Large intestine (tissue), 3 donors: Measurements from ENCODE around the gene RNASE8. TPM values are rescaled to one million over a fixed set of nuclear protein-coding genes. Genes with fewer than 3 reads are reported as not detected.
A peak's percentile ranks its signal among the peaks of the same experiment; 100 is the strongest.

ENCODE experiments used
- DNase-seq, 2 donors: peaks; one replicate each; pipeline versions ENCODE4 v3.0.0 to v3.0.0-alpha.2; 2013
- H3K27ac ChIP-seq: one replicate; pipeline ENCODE4 v1.5.1; 2013; ENCODE audit warnings: low read length
- H3K27me3 ChIP-seq: 2 replicates; pipeline ENCODE4 v1.6.1; 2013; ENCODE audit warnings: low read length; ENCODE audit not compliant: control insufficient read depth, insufficient read depth
- H3K36me3 ChIP-seq: 2 replicates; pipeline ENCODE4 v1.6.1; 2013; ENCODE audit warnings: low read length; ENCODE audit not compliant: control insufficient read depth, insufficient read depth
- H3K4me1 ChIP-seq: one replicate; pipeline ENCODE4 v1.6.1; 2013; ENCODE audit warnings: low read length; ENCODE audit not compliant: control insufficient read depth, insufficient read depth
- H3K4me3 ChIP-seq: one replicate; pipeline ENCODE4 v1.5.1; 2013; ENCODE audit warnings: low read length
- H3K9me3 ChIP-seq: one replicate; pipeline ENCODE4 v1.6.1; 2013; ENCODE audit warnings: mild to moderate bottlenecking, low read depth, low read length, moderate library complexity; ENCODE audit not compliant: control insufficient read depth
- WGBS: methylation state at CpG from one replicate; pipeline ENCODE4 v1.1.5; 2013; ENCODE audit warnings: low lambda C conversion rate; ENCODE audit not compliant: insufficient coverage; 5-methylcytosine and 5-hydroxymethylcytosine counted together
- polyA plus RNA-seq: library from polyadenylated mRNA; unstranded; fragments of 120-200 nt; gene quantifications from one replicate; pipeline ENCODE4 v1.2.1, GENCODE V29; 2013

RNASE8 gene
- polyA plus RNA-seq, 1 donor: not detected

DNA sequence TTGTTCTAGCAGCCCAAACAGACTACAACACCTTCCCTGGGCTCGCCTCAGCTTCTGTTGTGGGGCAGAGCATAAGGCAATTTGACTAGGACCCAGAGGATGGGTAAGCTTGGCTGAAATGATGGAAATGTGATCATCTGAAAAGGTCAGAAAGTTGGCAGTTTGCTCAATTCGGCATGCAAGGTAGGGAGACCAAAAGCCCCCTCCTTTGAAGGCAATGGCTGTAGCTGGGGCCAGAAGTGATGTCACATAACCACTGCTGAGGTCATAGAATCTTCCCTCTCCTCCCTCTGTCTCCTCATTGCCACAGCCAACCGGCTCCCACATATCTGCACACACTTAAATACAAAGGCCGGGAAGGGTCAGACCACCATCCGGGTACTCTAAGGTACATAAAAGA, 27.7 kb upstream of the RNASE8 start, which contains the start of gene TPPP2:
Gene TPPP2 (plus strand): TSS at position 301 of the 400 bp plus-strand sequence. CDS start 365 bp downstream, outside the sequence.
- 100% methylated on average over 1 of the region's 5 CpGs for WGBS
- no peak within 1 kb of the TSS for H3K27ac ChIP-seq
- no peak for DNase-seq
- no peaks in the 10 kb centered on the region for H3K9me3 ChIP-seq
- H3K4me1 ChIP-seq: peaks cover 4% of the 10 kb centered on the region
- H3K27me3 ChIP-seq: no peaks in the 10 kb centered on the region
- no peaks in the 10 kb centered on the region for H3K36me3 ChIP-seq
- H3K4me3 ChIP-seq: no peak within 1 kb of the TSS

DNA sequence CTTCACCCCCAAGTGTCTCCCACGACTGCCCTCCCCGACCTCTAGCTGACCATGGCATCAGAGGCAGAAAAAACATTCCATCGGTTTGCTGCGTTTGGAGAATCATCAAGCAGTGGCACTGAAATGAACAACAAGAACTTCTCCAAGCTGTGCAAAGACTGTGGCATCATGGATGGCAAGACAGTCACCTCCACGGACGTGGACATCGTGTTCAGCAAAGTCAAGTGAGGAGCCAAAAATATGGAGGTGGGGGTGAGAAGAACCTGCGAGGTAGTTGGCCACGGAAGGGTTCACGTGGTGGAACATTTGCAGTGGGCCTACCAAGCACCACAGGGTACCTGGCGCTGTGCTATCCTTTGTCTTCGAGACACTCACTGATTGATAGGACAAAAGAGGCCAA, 27.1 kb upstream of the RNASE8 start:
- Histone ChIP-seq H3K4me1 (peaks cover 4% of the 10 kb centered on the region), H3K36me3 (no peaks in the 10 kb centered on the region), H3K4me3 (no peak overlapping the region), H3K9me3 (no peaks in the 10 kb centered on the region), H3K27me3 (no peaks in the 10 kb centered on the region), H3K27ac (no peak overlapping the region)
- DNase-seq: no peak
- no CpG with 5 or more reads among the region's 12 CpGs for WGBS

GRCh38 chr14:21032326-21033132, 25.1 kb upstream of the RNASE8 start:
- 53% methylated on average over 2 of the region's 5 CpGs for WGBS
- peaks cover 6% of the 10 kb centered on the region for H3K4me1 ChIP-seq

DNA sequence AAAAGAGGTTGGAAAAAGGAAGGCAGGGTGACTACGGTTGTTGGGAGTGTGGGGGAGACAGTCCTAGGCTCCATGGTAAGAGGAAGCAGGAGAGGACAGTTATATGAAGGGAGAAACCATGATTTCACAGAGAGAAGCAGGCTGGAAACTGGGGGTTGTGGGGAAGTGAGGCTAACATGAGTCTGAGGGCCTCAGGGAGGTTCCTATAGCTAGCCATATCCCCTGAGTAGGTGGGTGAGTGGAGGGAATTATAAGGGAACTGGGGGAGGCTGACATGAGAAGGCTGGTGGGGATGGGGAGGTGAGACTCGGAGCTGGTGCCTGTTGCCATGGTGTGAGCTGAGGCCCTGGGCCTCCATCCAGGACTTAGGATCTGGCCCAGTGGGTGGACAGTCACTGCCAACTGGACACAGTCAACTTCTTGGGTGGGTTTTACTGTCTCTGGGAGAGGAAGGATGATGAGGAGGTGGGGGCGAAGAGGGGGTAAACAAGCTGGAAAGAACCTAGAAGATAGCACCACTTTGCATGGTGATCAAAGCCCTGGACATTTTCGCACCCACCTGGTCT, 24.4 kb upstream of the RNASE8 start:
- H3K4me1 ChIP-seq: peaks cover 13% of the 10 kb centered on the region
- WGBS: 80% methylated on average over 1 of the region's 4 CpGs
- no peaks in the 10 kb centered on the region for H3K27me3 ChIP-seq
- no peak for DNase-seq
- no peaks in the 10 kb centered on the region for H3K9me3 ChIP-seq
- no peak overlapping the region for H3K27ac ChIP-seq
- no peak overlapping the region for H3K4me3 ChIP-seq
- H3K36me3 ChIP-seq: no peaks in the 10 kb centered on the region

More at GRCh38 chr14:21032326-21033132, 25.1 kb upstream of the RNASE8 start:
- H3K36me3 ChIP-seq: no peaks in the 10 kb centered on the region
- no peak overlapping the region for H3K27ac ChIP-seq
- no peak overlapping the region for H3K4me3 ChIP-seq
- no peak for DNase-seq
- H3K9me3 ChIP-seq: no peaks in the 10 kb centered on the region
- H3K27me3 ChIP-seq: no peaks in the 10 kb centered on the region

GRCh38 chr14:21034707-21035106, 22.9 kb upstream of the RNASE8 start, which contains the start of gene RNASE13:
Gene RNASE13, minus strand, starts transcription at chr14:21034807. Its CDS starts 519 bp downstream, at chr14:21034288.
- DNase-seq: no peak
- Histone ChIP-seq H3K27me3 (no peaks in the 10 kb centered on the region), H3K9me3 (no peaks in the 10 kb centered on the region), H3K36me3 (no peaks in the 10 kb centered on the region), H3K27ac (no peak within 1 kb of the TSS), H3K4me1 (peaks cover 28% of the 10 kb centered on the region), H3K4me3 (no peak within 1 kb of the TSS)
- no CpG with 5 or more reads among the region's 5 CpGs for WGBS

DNA sequence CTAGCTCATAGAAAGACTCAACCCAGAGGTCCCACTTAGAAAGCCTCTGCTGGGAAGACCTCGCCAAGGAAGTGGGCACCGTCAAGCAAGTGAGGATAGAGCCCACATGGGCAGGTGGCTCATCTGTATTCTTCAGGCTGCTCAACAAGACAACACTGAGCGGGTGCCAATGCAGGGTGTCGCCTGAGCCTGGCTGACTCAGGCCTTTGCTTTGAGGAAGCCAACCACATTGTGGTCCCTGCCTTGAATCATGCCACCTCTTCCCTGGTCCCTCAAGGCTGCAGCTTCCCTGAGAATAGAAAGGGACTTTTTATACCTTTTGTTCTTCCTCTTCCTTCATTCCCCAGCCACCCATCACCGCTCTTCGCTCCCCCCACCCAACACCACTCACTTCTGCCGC, 20.9 kb upstream of the RNASE8 start:
- Histone ChIP-seq H3K27me3 (no peaks in the 10 kb centered on the region), H3K36me3 (no peaks in the 10 kb centered on the region), H3K4me1 (peaks cover 31% of the 10 kb centered on the region), H3K4me3 (no peak overlapping the region), H3K9me3 (no peaks in the 10 kb centered on the region), H3K27ac (no peak overlapping the region)
- 100% methylated on average over 1 of the region's 7 CpGs for WGBS
- no peak for DNase-seq

GRCh38 chr14:21037156-21037555, 20.5 kb upstream of the RNASE8 start:
- no peaks in the 10 kb centered on the region for H3K36me3 ChIP-seq
- no peaks in the 10 kb centered on the region for H3K27me3 ChIP-seq
- no peak for DNase-seq
- no peak overlapping the region for H3K27ac ChIP-seq
- H3K4me1 ChIP-seq: peaks cover 31% of the 10 kb centered on the region
- no peak overlapping the region for H3K4me3 ChIP-seq
- H3K9me3 ChIP-seq: no peaks in the 10 kb centered on the region
- WGBS: no CpG with 5 or more reads among the region's 3 CpGs

DNA sequence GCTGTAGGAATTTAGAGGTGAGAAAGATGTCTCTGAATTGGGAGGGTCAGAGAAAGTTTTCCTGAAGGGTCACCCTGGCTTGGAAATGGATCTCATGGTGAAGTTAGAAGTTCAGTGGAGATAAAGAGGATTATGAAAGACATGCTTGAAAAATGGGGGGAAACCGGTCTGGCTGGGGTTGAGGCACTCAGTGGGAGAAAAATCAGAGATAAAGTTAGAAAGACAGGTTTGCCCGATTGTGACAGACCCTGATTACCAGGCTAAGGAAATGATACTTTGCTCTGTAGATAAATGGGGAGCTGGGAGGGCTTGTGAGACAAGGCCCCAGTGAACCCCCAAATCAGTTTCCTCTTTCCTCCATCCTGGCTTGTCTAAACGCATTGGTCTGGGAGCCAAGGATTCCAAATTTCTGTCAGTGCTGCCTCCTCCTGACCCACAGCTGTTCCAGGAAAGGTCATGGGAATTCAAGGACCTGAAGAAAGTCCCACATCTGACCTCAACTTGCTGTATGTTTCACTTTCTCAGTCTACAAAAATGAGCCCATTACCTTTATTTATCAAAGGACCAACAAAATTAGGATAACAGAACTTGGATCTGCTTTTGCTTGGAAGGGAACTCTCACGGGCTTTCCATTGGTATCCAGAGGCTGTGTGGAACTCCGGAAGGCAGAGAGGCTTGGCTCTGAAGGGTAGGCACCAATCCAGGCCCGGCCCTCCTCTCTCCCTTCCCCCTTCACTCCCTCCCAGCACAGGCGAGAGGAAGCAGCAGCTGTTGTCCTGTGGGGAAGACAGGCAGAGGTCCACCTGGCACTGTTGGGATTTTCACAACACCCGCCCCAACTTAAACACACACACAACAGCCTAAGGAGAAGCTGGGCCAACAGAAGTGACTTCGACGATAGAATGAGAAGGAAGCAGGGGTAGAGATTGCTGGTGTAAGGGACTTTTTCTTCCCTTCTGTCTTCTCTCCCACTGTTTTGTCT, 18.9 kb upstream of the RNASE8 start:
- Histone ChIP-seq H3K4me3 (no peak overlapping the region), H3K4me1 (peaks cover 37% of the 10 kb centered on the region), H3K36me3 (no peaks in the 10 kb centered on the region), H3K27ac (peak overlapping the region; percentile 48), H3K27me3 (no peaks in the 10 kb centered on the region), H3K9me3 (no peaks in the 10 kb centered on the region)
- peak; percentile 72 to 87 for DNase-seq
- whole genome bisulfite sequencing: 13% methylated on average over 1 of the region's 10 CpGs

DNA sequence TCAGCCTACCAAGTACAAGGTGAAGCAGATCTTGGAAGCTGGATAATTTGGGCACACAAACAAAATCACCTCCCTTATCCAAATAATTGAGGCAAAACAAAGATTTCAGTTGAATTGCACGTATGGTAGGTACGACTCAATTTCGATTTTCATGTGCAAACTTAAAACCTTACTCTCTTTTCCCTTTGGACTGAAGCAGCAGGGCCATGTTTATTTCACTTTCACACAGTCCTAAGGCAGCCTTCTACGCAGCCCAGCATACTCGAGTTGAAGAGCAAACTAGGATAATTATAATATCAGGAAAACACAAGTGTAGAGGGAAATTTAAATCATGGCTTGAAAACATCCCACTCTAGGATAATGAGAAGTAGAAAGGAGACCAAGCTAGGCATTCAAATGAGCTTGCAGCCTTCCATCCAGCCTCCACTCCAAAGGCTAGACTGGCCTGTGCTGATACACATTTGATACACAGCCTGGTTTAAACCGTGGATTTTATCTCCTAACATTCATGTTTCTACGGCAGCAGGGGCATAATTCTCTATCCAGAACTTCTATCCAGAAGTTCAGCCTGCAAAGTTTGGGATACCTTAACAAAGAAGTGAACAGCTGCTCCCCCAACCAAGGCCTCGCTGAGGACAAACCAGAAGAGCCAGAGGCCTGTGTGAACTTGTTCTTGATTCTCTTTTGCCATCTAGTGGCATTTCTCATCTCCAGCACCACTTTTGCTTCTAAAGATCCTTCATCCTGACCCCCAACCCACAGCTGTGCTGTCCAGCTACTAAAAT, 17.8 kb upstream of the RNASE8 start:
- no peaks in the 10 kb centered on the region for H3K27me3 ChIP-seq
- peaks cover 40% of the 10 kb centered on the region for H3K4me1 ChIP-seq
- H3K9me3 ChIP-seq: no peaks in the 10 kb centered on the region
- no peak overlapping the region for H3K4me3 ChIP-seq
- WGBS: 95% methylated on average over 3 of the region's 8 CpGs
- peak; percentile 50 to 75 for DNase-seq
- H3K27ac ChIP-seq: peak overlapping the region; percentile 48
- H3K36me3 ChIP-seq: no peaks in the 10 kb centered on the region
